ENCODE results near the gene CACNG5.
"Not testable (repeated sequence)": the region's sequence is repeated elsewhere in the genome, so short reads cannot be mapped to it uniquely, and the experiment has no call there.

CACNG5 gene

DNA sequence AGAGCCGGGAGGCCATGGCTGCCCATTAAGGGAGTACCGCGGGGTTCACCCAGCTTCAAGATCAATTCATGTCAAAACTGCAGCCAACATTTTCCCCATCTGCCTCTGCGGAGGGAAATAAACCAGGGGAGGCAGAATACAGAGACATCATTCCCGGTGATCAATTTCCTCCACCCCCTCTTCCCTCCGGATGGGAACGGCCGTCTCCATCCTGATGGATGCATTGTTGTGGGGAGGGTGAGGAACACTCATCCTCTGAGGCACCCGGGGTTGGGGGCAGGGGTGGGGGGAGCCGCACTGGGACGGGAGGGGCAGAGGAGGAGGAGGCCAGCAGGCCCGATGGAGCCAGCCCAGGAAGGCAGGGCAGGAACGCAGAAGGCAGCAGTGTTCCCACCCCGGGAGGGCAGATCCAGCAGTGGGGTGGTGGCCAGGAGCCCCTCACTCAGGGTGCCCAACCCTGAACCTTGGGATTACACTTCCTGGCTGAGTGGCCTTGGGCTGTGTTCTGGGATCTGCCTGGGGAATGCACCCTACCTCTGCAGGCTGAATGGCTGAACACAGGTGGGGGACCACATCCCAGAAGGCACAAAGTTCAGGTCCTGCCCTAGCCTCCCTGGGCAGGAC lies 14.2 kb downstream of the CACNG5 start:
- DNase-seq (ENCODE audit: low read depth in 2 of 2) = no peak

GRCh38 chr17:66849851-66850580 lies 15.1 kb downstream of the CACNG5 start:
- no peak for DNase-seq (ENCODE audit: low read depth in 2 of 2)

DNA sequence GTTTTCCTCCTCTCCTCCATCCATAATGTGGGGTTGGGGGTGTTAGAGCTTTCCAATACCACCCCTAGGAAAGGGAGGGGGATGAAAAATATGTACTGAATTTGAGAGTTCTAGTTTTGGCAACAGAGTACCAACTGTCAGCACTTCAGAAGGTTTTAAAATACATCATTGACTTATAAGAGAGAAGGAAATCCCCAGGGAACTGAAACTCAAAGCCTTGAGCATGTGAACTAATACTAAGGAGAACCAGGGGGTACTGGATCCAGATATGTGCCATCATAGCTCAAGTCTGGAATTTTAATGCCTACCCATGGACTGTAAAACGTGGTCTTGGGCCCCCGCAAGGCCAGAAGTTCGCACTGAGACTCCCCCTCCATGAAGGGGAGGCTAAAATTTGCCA lies 15.8 kb downstream of the CACNG5 start:
- DNase-seq (ENCODE audit: low read depth in 2 of 2) = no peak

DNA sequence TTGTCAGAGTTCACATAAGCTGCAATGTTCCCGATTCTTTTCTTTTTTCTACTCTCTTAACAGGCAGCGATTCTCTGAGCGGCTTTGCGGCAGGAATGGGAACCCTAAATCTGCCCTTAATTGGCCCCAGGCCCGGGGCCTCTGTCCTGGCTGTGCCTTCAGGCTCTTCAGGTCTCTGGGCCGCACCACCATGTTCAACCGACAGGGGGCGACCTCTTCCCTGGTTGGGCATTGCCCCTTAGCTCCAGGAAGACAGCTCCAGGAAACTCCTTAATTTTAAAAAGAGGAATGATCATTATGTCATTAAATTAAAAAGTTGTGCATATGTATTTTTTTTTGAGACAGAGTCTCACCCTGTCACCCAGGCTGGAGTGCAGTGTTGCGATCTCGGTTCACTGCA lies 20.3 kb downstream of the CACNG5 start:
- peak in 1 of 2 donors; percentile 44 for DNase-seq (ENCODE audit: low read depth in 2 of 2)

DNA sequence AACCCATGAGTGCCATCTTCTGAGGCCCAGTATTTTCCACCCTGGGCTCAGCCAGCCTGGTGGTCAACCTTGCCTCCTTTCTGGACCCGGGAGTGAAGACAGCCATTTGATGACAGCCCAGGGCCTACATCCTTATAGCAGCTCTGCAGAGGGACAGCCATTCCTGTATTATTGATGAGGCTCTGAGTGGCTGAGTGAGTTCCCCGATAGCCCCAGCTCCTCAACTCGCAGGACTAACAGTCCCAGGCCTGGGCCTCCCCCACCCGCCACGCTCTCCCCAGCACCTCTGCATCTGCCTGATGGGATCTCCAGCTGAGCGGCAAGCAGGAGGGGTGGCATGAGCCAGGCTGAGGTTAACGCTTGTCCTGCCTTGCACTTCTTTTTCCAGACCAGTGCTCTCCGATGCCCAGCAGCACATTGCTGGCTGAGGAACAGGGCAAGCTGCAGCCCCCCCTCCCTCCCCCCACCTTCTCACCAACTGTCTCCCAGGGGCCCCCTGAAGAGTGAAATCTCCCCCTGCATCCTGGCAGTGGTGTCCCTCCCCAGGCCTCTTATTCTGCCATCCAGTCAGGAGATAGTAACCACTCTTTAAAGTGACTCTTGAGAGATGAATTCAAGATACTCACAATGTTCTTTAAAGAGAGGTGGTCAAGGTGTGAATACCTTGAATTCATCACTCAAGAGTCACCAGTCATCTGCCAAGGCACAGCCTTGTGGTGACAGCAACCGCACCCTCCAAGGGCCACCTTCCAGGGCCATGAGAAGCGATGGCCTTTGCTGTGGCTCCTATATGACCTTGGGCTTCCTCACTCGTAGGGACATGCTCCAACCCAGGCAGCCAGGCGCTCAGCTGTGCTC lies 23.5 kb downstream of the CACNG5 start:
- no peak for DNase-seq (ENCODE audit: low read depth in 2 of 2)

- no peak for DNase-seq (ENCODE audit: low read depth in 2 of 2)
Observed at GRCh38 chr17:66859353-66859752, 24.4 kb downstream of the CACNG5 start.

DNA sequence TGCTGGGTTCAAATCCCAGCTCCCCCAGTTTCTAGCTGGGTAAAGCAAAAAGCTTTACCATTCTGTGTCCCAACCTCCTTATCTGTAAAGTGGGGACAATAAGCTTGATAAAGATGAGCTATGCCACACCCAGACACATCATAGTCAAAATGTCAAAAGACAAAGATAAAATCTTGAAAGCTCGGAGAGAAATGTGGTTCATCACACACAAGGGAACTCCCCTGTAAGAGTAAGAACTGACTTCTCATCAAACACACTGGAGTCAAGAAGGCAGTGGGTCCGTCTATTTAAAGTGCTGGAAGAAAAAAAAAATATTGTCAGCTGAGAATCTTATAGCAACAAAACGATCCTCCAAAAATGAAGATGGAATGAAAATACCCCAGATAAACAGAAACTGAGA lies 25.3 kb downstream of the CACNG5 start:
- no peak for DNase-seq (ENCODE audit: low read depth in 2 of 2)

DNA sequence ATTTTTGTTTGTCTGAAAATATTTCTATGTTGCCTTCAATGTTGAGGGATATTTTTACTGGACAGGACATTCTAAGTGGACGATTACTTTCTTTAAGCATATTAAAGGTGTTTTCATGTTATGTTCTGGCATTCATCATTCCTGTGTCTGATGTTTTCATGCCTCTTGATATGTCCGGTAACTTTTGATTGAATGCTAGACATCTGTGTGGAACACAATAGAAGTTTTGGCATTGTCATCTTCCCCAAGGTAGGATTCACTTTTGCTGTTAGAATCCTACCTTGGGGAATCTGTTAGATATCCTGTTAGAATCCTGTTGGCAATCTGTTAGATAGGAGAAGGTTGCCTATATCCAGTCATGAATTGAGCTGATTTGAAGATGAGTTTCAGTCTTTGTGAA lies 28.9 kb downstream of the CACNG5 start:
- DNase-seq (ENCODE audit: low read depth in 2 of 2) = no peak

DNA sequence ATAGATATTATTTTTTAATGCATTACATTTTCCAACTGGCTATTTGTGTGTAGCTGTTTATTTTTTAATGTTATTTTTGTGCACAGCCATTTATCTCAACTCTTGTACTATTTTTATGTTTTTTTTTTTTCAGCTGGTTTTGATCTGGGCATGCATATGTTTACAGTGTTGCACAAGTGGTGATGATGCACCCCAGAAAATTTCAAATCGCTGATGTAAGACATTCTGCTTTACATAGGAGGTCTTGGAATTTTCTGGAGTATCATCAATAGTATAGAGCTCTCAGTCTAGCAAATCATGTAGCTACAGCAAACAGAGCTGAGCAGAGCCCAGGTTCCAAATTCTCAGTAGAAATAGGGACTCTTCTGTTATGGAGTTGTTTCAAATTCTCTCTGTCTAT lies 30.2 kb downstream of the CACNG5 start:
- DNase-seq (ENCODE audit: low read depth in 2 of 2) = no peak

GRCh38 chr17:66873962-66874361 lies 39.0 kb downstream of the CACNG5 start:
- no peak for DNase-seq (ENCODE audit: low read depth in 2 of 2)

GRCh38 chr17:66884931-66885330 lies 50.0 kb downstream of the CACNG5 start:
- DNase-seq (ENCODE audit: low read depth in 2 of 2) = no peak

DNA sequence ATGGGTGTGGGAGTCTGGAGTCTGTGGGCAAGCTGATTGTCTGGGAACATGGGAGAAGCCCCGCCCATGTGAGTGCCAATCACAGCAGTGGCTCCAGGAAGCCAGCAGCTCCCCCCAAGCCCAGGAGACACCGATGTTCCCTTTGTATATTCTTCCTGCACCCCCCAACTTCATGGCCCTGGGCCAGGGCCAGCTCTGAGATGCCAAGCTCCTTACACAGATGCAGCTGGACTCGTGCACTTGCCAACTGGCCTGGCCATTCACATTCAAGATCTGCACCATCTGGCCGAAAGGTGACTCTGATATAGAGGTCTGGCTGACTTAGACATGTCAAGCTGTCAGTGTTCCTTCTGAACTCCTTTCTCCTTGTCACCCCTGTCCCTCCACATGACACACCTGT lies 50.5 kb downstream of the CACNG5 start:
- DNase-seq (ENCODE audit: low read depth in 2 of 2) = no peak

GRCh38 chr17:66889480-66890230 lies 54.7 kb downstream of the CACNG5 start:
- DNase-seq (ENCODE audit: low read depth in 2 of 2) = no peak

- DNase-seq (ENCODE audit: low read depth in 2 of 2) = no peak
Observed at GRCh38 chr17:66892246-66892645, 57.3 kb downstream of the CACNG5 start.

- no peak for DNase-seq (ENCODE audit: low read depth in 2 of 2)
Observed at GRCh38 chr17:66893382-66893781, 58.5 kb downstream of the CACNG5 start.

DNA sequence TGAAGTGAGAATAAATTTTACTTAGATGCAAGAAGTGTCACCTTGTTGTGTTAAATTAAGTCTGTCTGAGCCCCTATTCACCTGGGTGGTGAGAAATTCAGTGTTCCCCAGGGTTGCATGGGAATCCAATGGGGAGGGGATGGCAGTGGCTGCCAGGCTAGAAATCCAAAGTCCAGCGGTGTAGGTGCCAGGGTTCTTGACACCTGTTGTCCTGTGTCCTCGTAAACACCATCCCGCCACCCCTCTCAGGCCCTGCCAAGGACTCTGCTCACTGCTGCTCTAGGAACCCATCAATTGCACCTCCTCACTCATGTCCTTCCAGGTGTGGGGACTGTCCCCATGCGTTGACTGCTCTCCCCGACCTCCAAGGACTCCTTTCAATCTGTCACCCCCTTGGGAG lies 58.9 kb downstream of the CACNG5 start:
- no peak for DNase-seq (ENCODE audit: low read depth in 2 of 2)

DNA sequence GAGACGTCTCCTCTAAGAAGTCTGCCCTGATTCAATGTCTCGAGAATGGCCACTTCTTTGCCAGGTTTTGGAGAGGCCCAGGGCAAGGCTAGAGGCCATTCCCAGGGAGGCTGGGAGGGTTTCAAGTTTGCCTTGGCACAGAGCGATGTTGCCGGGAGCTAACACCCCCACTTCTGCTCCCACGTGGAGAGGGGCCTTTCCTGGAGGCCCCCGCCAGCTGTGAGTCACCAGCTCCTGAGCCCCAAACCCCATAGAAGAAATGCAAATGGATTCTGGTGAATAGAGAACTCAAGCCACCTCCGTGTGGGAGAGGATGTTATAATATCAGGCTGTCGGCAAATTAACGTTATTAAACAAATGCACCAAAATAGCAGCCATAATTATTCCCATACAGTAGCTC lies 62.2 kb downstream of the CACNG5 start:
- no peak for DNase-seq (ENCODE audit: low read depth in 2 of 2)

- no peak for DNase-seq (ENCODE audit: low read depth in 2 of 2)
Observed at GRCh38 chr17:66898536-66898935, 63.6 kb downstream of the CACNG5 start.

DNA sequence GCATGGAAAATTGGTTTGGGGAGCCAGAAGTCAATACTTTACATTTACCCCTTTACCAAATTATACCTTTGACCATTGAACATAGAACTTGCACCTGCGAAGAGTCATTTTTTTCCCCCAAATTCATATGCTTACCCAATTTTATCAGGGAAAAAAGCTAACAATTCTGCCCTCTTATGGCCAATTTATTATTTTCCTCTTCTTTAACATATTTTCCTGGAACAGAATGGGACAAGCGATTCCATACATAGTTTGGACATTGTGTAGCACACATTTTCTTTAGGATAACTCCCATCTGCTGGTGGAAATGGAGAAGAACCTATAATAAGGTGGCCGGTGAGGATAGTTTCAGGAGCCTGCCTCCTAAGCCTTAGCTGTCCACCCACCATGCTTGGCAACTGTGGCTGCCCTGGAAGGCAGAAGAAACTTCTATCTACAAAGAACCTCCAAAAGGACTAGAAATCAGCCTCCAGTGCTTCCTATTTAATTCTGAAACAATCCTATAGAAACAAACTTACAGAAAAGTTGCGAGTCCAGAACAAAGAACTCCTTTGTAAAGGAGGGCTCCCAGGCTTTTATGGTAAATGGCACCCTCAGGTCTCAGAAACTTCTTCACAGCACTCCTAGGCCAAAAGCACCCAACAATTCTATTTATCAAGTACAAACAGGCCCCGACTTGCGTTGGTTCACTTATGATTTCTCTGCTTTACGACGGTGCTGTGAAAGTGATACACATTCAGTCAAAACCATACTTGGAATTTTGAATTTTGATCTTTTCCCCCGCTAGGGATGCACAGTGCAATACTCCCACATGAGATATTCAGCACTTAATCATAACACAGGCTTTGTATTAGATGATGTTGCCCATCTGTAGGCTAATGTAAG lies 65.5 kb downstream of the CACNG5 start:
- DNase-seq (ENCODE audit: low read depth in 2 of 2) = no peak

DNA sequence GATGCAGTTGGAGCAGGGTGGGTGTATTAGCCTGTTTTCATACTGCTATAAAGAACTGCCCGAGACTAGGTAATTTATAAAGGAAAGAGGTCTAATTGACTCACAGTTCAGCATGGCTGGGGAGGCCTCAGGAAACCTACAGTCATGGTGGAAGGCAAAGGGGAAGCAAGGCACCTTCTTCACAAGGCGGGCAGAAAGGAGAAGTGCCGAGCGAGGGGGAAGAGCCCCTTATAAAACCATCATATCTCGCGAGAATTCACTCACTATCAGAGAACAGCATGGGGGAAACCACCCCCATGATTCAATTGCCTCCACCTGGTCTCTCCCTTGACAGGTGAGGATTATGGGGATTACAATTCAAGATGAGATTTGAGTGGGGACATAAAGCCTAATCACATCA lies 68.4 kb downstream of the CACNG5 start:
- not testable (repeated sequence) for DNase-seq (ENCODE audit: low read depth in 2 of 2)

- no peak for DNase-seq (ENCODE audit: low read depth in 2 of 2)
Observed at GRCh38 chr17:66903781-66904180, 68.9 kb downstream of the CACNG5 start.

All from stimulated activated CD4-positive, alpha-beta T cell treated with anti-CD3 and anti-CD28 coated beads, Interleukin-15, amount 100 ng/mL, for 48 hours (primary cell).